HepG2 (cell line): ENCODE results near the gene SLC1A6. TPM values are rescaled to one million over a fixed set of nuclear protein-coding genes. Genes with fewer than 3 reads are reported as not detected.

Experiments used
- ATAC-seq: fragments of 200-7000 bp; cut with Tn5 transposase; 3 replicates; pipeline ENCODE4 v1.9.1; 2020; ENCODE audit warnings: mild to moderate bottlenecking, moderate library complexity
- BruUV-seq: library from RNA; stranded (reverse); fragments of 400-500 nt; replicated peaks from 2 replicates; lab custom pipeline; 2021; lab: Mats Ljungman, UMichigan
- CTCF ChIA-PET: fragments of 300-600 bp; formaldehyde crosslinking; extraction: SDS; loops from one replicate; lab custom pipeline; 2021; ENCODE audit warnings: low total read pairs, inconsistent platforms, low intra/inter-chr PET ratio; lab: Yijun Ruan, JAX
- POLR2A ChIA-PET: fragments of 350-600 bp; sonication (Branson Sonifier 250); formaldehyde crosslinking; loops from one replicate; lab custom pipeline; 2020; ENCODE audit warnings: antibody characterized with exemption, inconsistent platforms; lab: Yijun Ruan, JAX
- DNase-seq: peaks from one replicate; pipeline ENCODE4 v3.0.0-alpha.2; 2015; ENCODE audit warnings: low spot score
- FAIRE-seq: peaks from 3 replicates; lab custom pipeline; 2011; peaks lifted over from hg19 to GRCh38; lab: Jason Lieb, UNC
- H2AFZ ChIP-seq: one replicate; pipeline ENCODE4 v1.6.1; 2011; ENCODE audit warnings: low read length, inconsistent platforms
- H3K27ac ChIP-seq: fragments of 300-600 bp; 3 replicates; pipeline ENCODE4 v1.8.0; 2011; ENCODE audit warnings: mixed run types, mild to moderate bottlenecking, mixed read lengths, low read length, inconsistent platforms; ENCODE audit not compliant: insufficient read depth; ENCODE audit errors: extremely low read length
- H3K27me3 ChIP-seq, 2 experiments: fragments of 200-600 bp in 1 of 2; 2 replicates in 1 of 2; 3 replicates in 1 of 2; pipeline versions ENCODE4 v1.6.0 to v1.8.0; 2011; ENCODE audit warnings: low read length in 2 of 2, mild to moderate bottlenecking in 2 of 2, moderate library complexity in 2 of 2, inconsistent platforms in 1 of 2; ENCODE audit not compliant: insufficient read depth in 2 of 2, control insufficient read depth in 1 of 2
- H3K36me3 ChIP-seq, 2 experiments: fragments of 200-600 bp in 1 of 2; replicated peaks in 1 of 2; 2 replicates in 1 of 2; 3 replicates in 1 of 2; pipeline versions ENCODE4 v1.5.1 to v1.8.0; 2011; ENCODE audit warnings: low read length in 2 of 2, inconsistent platforms in 1 of 2; ENCODE audit not compliant: insufficient read depth in 2 of 2, control insufficient read depth in 1 of 2
- H3K4me1 ChIP-seq: 2 replicates; pipeline ENCODE4 v1.5.1; 2012; ENCODE audit warnings: low read length, inconsistent platforms; ENCODE audit not compliant: insufficient read depth
- H3K4me2 ChIP-seq: 2 replicates; pipeline ENCODE4 v1.6.0; 2011; ENCODE audit warnings: low read depth, low read length, inconsistent platforms
- H3K4me3 ChIP-seq, 3 experiments: fragments of 200-600 bp in 1 of 3; sonication (generic), shearing (Covaris generic) in 1 of 3; replicated peaks in 1 of 3; 2 replicates each; pipeline ENCODE4 v1.5.1; 2011 to 2016; ENCODE audit warnings: low read length in 3 of 3, inconsistent platforms in 2 of 3, low read depth in 2 of 3, mild to moderate bottlenecking in 2 of 3, control low read depth in 1 of 3, mixed read lengths in 1 of 3; ENCODE audit not compliant: insufficient read depth in 1 of 3
- H3K79me2 ChIP-seq: one replicate; pipeline ENCODE4 v1.6.1; 2011; ENCODE audit warnings: low read length, inconsistent platforms; ENCODE audit not compliant: insufficient read depth
- H3K9ac ChIP-seq: 2 replicates; pipeline ENCODE4 v1.6.0; 2011; ENCODE audit warnings: mild to moderate bottlenecking, low read depth, low read length, inconsistent platforms; ENCODE audit not compliant: insufficient read depth
- H3K9me3 ChIP-seq: 2 replicates; pipeline ENCODE4 v1.5.1; 2012; ENCODE audit warnings: mild to moderate bottlenecking, low read length
- H4K20me1 ChIP-seq: 2 replicates; pipeline ENCODE4 v1.6.0; 2011; ENCODE audit warnings: inconsistent platforms, mild to moderate bottlenecking, low read length, moderate library complexity; ENCODE audit not compliant: insufficient read depth
- AHDC1 ChIP-seq: sonication (generic); formaldehyde crosslinking; IDR thresholded peaks from 2 replicates; pipeline ENCODE4 v1.5.1; 2020; ENCODE audit warnings: mild to moderate bottlenecking, missing genetic modification reagents, borderline replicate concordance
- BRF2 ChIP-seq: sonication (generic); formaldehyde crosslinking; IDR thresholded peaks from 2 replicates; pipeline ENCODE4 v1.8.1; 2022; ENCODE audit warnings: mild to moderate bottlenecking, missing genetic modification reagents
- CENPX ChIP-seq: sonication (generic); formaldehyde crosslinking; IDR thresholded peaks from 2 replicates; pipeline ENCODE4 v1.9.0; 2021; ENCODE audit warnings: mild to moderate bottlenecking, missing genetic modification reagents, moderate library complexity
- MAFG ChIP-seq: sonication (generic); formaldehyde crosslinking; IDR thresholded peaks from 2 replicates; pipeline ENCODE4 v1.5.1; 2020; ENCODE audit warnings: mild to moderate bottlenecking, missing genetic modification reagents
- REXO4 ChIP-seq: sonication (generic); formaldehyde crosslinking; IDR thresholded peaks from 2 replicates; pipeline ENCODE4 v1.8.0; 2022; ENCODE audit warnings: missing genetic modification reagents, mild to moderate bottlenecking, borderline replicate concordance
- ZNF839 ChIP-seq: sonication (generic); formaldehyde crosslinking; IDR thresholded peaks from 2 replicates; pipeline ENCODE4 v1.4.0; 2020; ENCODE audit warnings: missing genetic modification reagents, mild to moderate bottlenecking, borderline replicate concordance
- WGBS: methylation state at CpG from one replicate; pipeline ENCODE4 v1.1.6; 2017; ENCODE audit warnings: low lambda C conversion rate; 5-methylcytosine and 5-hydroxymethylcytosine counted together
- in situ Hi-C: cut with HindIII; loops from 2 replicates; pipeline ENCODE4 v1.10.0; 2017; ENCODE audit warnings: low pct_unique_long_range_greater_than_20kb; ENCODE audit not compliant: extremely low pct_ligation_motif_present
- intact Hi-C: fragments of 100-400 bp; cut with micrococcal nuclease; formaldehyde crosslinking; loops from one replicate; pipeline ENCODE4 v1.10.0; 2022; ENCODE audit not compliant: unreplicated experiment
- polyA plus RNA-seq, 8 experiments: library from polyadenylated mRNA; depleted of rRNA in 3 of 8; stranded (reverse) in 7 of 8; unstranded in 1 of 8; fragments of >200 nt; fragmentation: Illumina TruSeq in 4 of 8; extraction: Trizol in 4 of 8; gene quantifications; 2 replicates each; pipeline versions ENCODE4 v1.2.1 to v1.2.3, GENCODE V29; 2011 to 2016; ENCODE audit warnings: low read depth in 4 of 8, missing spikeins in 1 of 8, mixed read lengths in 1 of 8; ENCODE audit not compliant: insufficient read depth in 1 of 8
- total RNA-seq, 5 experiments: library from RNA; depleted of rRNA; stranded (reverse); fragments of >200 nt; fragmentation: Illumina TruSeq; extraction: Trizol; gene quantifications; 2 replicates each; pipeline ENCODE4 v1.2.3, GENCODE V29; 2016; ENCODE audit warnings: low read depth in 1 of 5

Gene SLC1A6
- total and polyA plus RNA-seq, 2 of the 13 experiments (the other 11 are each of a cell fraction or from before 2014, with no cell fraction given), result not detected

- TF ChIP-seq BRF2, result no peak
- TF ChIP-seq REXO4 (CRISPR knock-in tag), result no peak
- TF ChIP-seq, all 625 proteins: peak for 0
Measured at GRCh38 chr19:14933506-14933905, 46.2 kb downstream of the SLC1A6 start (continued).

- FAIRE-seq (no peak), DNase-seq (no peak), ATAC-seq (no peak)
- no TSS peak for BruUV-seq
- Histone ChIP-seq H3K27me3 (0 out of 5 replicates have a peak, but pooled peaks cover 0 to 5% of the 10 kb centered on the region in 2 experiments), H3K27ac (no peak overlapping the region), H3K79me2 (no peaks in the 10 kb centered on the region), H3K4me2 (no peak overlapping the region), H3K36me3 (no peaks in the 10 kb centered on the region), H4K20me1 (no peaks in the 10 kb centered on the region), H3K4me3 (no peak overlapping the region), H3K4me1 (no peaks in the 10 kb centered on the region), H2AFZ (no peak overlapping the region), H3K9ac (no peak overlapping the region), H3K9me3 (no peaks in the 10 kb centered on the region)
- POLR2A ChIA-PET, result no interaction called here
- in situ Hi-C loops, result no loop called here
- CTCF ChIA-PET, result no interaction called here
- intact Hi-C loops, result no loop called here
- 2% methylated on average over 5 of the region's 5 CpGs for WGBS
- TF ChIP-seq AHDC1 (CRISPR knock-in tag) (no peak), ZNF839 (CRISPR knock-in tag) (no peak), MAFG (no peak), CENPX (CRISPR knock-in tag) (no peak)
Measured at GRCh38 chr19:14916848-14917247, 62.8 kb downstream of the SLC1A6 start.
